ENCODE data around the gene CSH2. TPM values are rescaled to one million over a fixed set of nuclear protein-coding genes. Genes with fewer than 3 reads are reported as not detected.
A peak's percentile ranks its signal among the peaks of the same experiment; 100 is the strongest.

The CSH2 gene
- total and polyA plus RNA-seq, 9 of the 15 experiments (the other 6 are each of a cell fraction or from before 2014, with no cell fraction given), result not detected

- TF ChIP-seq ZNF277 (CRISPR knock-in tag; IDR thresholded peaks at IDR 0.05; ENCODE audit: borderline replicate concordance) (no peak), NCOA2 (IDR thresholded peaks at IDR 0.05; ENCODE audit: partially characterized antibody in 2 of 2) (no peak), E2F4 (CRISPR knock-in tag; IDR thresholded peaks at IDR 0.05; ENCODE audit: low read depth) (peak; percentile 92), SOX6 (IDR thresholded peaks at IDR 0.05) (no peak; the same call in 1 of the 2 replicates), MCM5 (IDR thresholded peaks at IDR 0.05; ENCODE audit: low read depth) (no peak), KDM2B (CRISPR knock-in tag; IDR thresholded peaks at IDR 0.05) (peak; percentile 65; the same call in 1 of the 2 replicates), TRIM24 (IDR thresholded peaks at IDR 0.05) (peak; percentile 93), KLF6 (CRISPR knock-in tag; IDR thresholded peaks at IDR 0.05; ENCODE audit: borderline replicate concordance) (peak; percentile 62; the same call in 1 of the 2 replicates), RHOXF2B (CRISPR knock-in tag; conservative IDR thresholded peaks at IDR 0.05) (no peak), NR0B1 (IDR thresholded peaks at IDR 0.05; ENCODE audit: partially characterized antibody) (no peak), CBX8 (IDR thresholded peaks at IDR 0.05; ENCODE audit: borderline replicate concordance, extremely low read depth, low read depth, low read length, poor library complexity, severe bottlenecking) (no peak), JUN (IDR thresholded peaks at IDR 0.05; ENCODE audit: borderline replicate concordance, low read depth, low read length) (peak; percentile 67; the same call in 1 of the 2 replicates), JUN (CRISPR knock-in tag; IDR thresholded peaks at IDR 0.05; ENCODE audit: borderline replicate concordance) (peak; percentile 92; the same call in 1 of the 2 replicates), ZKSCAN3 (CRISPR knock-in tag; IDR thresholded peaks at IDR 0.05) (no peak), ESRRB (CRISPR knock-in tag; IDR thresholded peaks at IDR 0.05; ENCODE audit: borderline replicate concordance) (no peak), ZFX (CRISPR knock-in tag; IDR thresholded peaks at IDR 0.05) (peak; percentile 94), ZNF398 (CRISPR knock-in tag; IDR thresholded peaks at IDR 0.05) (no peak)
Measured at GRCh38 chr17:63848834-63849689, 24.4 kb downstream of the CSH2 start (continued).

Data from K562 (cell line).